GM21447 (cell line): Measurements from ENCODE around the gene PAQR4.
A peak's percentile ranks its signal among the peaks of the same experiment; 100 is the strongest.

ENCODE experiments used
- ATAC-seq: cut with Tn5 transposase; IDR thresholded peaks from one replicate; pipeline ENCODE4 v1.9.1; 2021; ENCODE audit not compliant: unreplicated experiment

PAQR4 gene

DNA sequence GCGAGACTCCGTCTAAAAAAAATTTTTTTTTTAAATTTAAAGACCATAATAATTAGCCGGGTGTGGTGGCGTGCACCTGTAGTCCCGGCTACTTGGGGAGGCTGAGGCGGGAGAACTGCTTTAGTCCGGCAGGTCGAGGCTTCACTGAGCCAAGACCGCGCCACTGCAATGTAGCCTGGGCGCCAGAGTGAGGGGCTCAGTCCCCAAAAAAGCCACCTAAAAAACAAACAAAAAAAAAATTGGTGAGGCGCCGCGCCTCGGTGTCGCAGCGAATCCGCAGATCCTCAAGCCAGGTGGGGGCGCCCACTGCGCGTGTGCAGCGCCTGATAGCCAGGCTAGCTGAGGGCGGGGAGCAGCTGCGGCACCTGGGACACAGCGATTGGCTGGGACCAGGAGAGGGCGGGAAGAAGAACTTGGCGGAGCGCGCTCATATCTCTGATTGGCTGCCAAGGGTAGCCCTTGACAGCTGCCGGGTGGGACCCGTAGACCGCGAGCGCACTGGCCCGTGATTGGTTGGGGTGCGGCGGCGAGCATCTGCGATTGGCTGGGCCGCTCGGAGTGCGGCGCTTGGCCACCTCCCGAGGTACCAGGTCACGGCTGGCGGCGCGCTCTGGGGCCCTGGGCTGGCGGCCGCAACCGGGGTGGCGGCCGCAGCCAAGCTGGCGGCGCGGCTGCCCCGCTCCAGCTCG lies 34.6 kb downstream of the PAQR4 start:
- peak; percentile 95 for ATAC-seq

DNA sequence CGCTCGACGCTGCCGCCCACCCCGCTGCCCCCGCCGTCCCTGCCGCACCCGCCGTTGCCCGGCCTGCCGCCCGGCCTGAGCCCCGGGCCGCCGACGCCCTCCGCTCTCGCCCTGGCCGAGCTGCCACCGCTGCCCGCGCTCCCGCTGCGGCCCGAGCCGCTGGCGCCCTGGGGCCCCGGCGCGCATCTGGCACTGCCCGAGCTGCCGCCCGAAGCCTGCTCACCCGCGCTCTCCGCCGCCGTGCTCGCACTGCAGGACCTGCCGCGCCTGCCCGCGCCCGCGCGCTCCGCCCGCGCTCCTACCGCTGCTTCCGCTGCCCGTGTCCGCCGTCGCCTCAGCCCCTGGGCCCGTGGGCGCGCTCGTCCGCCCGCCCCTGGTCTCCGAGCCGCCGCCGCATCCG lies 35.2 kb downstream of the PAQR4 start:
- ATAC-seq: peak; percentile 1

DNA sequence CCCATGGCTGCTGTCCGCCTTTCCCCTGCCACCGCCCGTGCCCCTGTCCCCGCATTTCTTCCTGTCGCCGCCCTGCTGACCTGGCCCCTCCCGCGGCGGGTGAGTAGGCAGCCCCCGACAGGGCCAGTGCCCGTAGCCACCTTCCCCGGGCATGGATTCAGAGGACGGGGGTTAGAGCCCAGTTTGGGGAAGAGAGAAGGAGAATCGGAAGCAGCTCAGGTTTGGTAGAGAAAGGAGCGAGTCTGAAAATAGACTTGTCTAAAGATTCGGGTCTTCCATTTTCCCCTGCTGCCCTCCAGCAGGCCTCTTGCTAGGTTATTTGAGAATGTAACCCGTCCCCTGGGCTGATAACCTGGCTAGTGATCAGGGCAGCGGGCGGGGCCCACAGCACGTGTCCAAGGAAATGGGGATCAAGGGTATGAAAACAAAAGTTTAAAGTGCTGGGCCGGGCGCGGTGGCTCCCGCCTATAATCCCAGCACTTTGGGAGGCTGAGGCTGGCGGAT lies 35.7 kb downstream of the PAQR4 start:
- no peak for ATAC-seq

DNA sequence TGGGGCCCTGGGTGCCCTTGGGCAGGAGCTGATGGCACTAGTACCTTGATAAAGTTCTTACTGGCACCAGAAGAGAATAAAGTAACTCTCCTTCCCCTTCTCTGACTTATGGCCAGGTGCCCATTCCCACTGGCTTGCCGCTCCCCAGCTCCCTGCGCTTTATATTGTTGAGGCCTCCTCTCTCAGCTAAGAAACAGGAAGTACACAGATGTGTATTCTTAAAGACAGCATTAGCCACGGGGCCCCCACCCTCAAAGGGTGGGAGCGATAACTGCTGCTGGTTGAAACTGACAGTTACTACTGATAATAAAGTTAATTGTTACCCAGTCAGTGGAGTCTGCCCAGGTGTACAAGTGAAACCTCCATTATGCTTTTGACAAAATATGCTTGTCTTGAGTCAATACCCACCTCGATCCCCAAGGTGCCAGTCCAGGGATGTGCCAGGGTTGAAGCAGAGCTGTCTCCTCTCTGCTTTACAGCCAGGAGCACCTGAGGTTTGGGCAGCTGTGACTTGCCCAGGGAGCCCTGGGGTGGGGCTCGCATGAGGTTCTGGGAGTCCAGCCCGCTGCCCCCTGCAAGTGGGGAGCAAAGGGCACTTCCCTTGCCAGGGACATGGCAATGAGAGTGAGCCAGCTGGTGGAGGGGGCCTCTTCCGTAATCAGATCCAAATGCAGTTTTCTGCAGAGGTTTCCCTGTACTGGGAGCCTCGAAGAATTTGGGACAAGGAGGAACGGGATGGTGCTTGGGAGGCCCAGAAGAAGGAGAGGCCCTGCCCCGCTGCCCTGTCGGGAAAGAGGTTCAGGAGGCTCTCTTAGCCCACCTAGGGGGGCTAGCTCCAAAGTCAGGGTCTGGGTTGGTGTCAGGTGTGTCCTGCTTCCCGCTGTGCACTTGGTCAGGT lies 38.2 kb downstream of the PAQR4 start:
- no peak for ATAC-seq

DNA sequence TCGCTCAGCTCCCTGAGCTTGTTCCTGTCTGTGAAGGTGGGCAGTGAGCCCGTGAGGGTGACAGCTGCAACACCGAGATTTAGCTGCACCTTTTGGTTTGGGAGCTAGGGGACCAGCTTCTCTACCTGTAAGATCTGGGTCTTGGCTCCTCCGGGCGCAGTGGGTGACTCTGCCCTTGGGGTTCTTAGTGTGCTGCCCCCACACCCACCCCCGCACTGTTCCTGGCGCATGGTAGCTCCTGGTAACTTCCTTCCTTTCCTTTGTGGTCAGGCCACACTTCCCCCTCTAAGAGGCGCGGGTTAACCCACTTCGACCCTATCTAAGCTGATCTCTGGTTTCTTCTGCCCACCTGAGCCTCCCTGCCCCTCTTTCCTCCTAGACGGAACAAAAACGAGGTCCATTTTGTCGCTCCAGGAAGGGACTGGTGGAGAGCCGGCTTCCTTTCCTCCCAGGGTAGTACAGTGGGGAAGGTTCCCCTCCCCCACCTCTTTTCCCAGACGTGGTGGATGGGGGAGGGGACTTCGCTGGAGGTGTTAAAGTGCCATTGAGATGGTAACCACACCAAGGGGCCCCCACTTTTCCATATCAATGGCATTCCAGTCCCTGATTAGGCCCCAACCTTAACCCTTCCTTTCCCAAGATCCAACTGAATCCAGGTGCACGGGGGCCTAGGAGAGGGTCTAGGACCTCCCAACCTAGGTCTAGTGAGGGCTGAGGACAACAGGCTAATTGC lies 39.0 kb downstream of the PAQR4 start:
- ATAC-seq: no peak

DNA sequence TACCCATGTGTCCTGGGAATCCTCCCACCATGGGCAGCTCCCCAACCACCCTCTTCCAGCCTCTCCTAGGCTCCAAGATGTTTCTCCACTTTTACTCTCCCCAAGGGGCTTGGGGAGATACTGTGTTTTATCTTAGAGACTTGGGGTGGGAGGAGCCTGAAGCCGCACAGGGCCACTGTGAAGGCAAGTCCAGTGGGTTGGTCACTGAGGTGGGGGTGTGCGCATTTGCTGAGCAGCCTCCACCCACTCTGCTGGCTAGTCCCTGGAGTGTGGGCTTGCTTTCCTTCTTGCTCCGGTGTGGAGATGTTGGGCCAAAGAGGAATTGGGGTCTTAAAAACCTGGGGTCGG lies 39.5 kb downstream of the PAQR4 start:
- ATAC-seq: no peak

DNA sequence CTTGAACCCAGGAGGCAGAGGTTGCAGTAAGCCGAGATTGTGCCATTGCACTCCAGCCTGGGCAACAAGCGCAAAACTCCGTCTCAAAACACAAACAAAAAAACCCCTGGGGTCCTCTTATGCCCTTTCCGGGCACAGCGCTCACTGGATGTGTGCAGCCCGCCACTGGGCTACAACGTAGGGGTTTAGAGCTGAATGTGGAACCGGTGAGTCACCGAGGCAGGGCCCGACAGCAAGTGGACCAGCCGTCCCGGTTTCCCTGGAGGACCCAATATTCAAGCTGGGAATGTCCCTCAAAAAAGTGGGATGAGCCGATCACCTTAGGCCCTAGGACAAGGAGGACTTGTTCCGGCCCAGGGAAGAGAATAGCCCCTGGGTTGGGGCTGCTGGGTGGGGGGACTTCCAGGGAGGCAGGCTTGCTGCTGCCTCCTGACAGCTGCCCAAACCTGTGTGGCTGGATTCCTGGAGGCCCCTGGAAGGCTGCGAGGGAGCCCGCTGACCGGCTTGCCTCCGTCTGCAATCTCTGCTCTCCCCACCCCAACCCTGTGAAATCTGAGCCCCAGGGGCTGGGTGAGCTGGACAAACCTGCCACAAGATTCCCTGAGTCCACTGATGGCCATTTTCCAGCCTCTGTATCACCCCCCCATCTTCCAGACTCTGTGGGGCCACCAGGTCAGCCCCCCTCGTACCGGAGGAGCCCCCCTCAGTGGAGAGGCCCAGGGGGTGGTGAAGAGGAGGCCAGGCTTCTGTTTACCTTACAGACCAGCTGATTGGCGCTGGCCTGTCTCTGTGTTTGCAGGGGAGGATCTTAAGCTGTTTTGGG lies 40.6 kb downstream of the PAQR4 start:
- ATAC-seq: no peak

DNA sequence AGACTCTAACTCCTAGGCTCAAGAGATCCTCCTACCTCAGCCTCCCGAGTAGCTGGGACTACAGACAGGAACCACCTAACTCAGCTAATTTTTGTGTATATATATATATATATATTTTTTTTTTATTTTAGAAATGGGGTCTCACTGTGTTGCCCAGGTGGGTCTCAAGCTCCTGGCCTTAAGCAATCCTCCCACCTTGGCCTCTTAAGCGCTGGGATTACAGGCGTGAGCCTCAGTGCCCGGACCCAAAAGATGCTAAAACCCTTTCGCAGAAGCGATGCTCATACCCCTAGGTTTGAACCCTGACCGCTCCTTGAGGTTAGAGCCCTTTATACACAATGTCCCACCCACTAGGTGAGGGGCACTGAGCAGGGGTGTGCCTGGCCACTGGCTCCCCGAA lies 41.4 kb downstream of the PAQR4 start:
- ATAC-seq: no peak

DNA sequence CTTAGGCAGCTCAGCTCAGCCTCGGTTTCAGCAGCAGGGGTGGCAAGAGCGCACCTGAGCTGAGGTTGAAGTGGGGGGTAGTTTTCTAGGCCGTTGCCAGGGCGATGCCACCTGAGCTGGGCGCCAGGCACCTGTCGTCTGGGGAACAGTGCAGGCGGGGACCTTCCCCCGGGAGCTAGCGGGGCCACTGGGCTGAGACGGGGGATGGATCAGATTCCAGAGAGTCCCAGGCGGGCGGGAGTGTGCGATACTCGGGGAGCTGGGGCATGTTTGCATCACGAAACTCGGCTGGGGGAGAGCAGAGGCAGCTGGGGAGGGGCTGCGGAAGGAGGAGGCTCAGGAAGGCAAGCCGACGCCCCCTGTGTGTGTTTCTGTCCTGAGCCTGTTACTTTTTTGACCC lies 43.1 kb downstream of the PAQR4 start:
- ATAC-seq: no peak

DNA sequence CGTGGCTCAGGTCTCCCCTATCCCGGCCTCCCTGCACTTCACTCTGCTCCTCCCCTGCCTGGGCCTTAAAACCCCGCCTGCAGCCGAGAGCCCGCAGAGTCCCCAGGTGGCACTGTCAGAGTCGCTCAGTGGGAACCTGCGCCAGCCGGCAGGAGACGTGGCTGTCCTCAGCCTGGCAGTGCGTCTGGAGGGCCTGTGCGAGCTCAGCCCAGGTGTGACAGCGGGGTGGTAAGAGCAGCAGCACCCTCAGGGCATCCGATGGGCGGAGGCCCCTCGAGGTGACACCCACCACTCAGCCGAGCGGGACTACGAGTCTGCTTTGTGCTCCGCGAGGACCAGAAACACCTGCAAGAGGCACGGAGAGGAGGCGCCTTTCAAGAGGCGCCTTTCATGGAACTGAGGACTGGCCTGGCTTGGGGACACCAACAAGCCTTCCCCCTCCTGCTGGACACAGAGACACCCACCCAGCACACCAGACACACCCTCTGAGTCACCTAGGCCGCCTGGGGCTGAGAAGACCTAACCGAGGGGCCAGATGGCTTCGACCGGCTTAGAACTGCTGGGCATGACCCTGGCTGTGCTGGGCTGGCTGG lies 43.8 kb downstream of the PAQR4 start, which contains the start of gene CLDN9:
CLDN9 (plus strand) TSS at position 96 of the 593 bp plus-strand sequence; CDS start at position 536, 440 bp downstream.
- no peak for ATAC-seq

DNA sequence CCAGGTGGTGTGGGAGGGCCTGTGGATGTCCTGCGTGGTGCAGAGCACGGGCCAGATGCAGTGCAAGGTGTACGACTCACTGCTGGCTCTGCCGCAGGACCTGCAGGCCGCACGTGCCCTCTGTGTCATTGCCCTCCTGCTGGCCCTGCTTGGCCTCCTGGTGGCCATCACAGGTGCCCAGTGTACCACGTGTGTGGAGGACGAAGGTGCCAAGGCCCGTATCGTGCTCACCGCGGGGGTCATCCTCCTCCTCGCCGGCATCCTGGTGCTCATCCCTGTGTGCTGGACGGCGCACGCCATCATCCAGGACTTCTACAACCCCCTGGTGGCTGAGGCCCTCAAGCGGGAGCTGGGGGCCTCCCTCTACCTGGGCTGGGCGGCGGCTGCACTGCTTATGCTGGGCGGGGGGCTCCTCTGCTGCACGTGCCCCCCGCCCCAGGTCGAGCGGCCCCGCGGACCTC lies 44.4 kb downstream of the PAQR4 start:
- no peak for ATAC-seq

DNA sequence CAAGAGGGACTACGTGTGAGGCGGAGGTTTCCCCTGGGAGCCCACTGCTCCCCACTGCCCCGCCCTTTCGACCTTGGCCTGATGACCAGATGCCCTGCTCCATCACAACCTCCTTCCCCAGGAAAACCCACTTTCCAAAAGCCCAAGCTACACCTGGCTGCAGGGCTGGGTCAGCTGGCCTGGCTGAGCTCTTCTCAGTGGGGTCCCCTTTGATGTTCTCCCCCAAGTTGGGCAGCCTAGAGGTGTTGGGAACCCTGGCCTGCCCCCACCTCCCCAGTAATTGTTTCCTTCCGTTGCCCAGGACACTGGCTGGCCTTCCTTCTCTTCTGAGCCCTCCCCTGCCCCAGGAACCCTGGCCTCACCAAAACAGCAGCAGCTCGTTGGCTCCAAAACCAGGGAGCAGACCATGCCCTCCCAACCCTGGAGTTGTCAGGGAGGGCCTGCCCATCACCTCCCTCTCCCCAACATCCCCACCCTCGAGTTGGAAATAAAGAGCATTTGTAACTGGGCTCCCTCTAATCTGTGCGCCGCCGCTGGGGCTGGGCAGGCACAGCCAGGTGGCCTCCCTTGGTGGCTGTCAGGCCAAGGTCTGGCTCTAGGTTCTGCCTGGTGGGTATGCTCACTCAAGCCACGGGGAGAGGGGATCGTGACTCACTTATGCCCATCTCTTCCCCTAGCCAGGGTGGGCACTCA lies 45.0 kb downstream of the PAQR4 start:
- no peak for ATAC-seq

DNA sequence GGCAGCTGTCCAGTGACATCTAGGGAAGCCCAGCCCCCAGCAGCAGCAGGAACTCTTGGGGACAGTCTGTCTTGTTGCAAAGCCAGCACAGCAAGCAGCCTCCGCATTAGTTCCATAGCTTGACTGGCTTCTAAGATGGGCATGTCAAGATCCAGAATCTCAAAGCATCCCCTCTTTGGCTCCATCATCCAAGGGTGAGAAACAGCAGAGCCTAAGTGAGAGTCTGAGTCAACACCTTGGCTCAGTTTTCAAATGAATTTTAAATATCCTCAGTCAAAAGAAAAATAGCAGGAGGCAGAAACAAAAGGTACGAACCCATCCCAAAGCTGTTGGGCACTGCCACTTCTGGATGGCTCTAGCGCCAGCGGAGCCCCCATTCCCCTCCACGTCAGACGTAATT lies 45.8 kb downstream of the PAQR4 start:
- ATAC-seq: no peak

DNA sequence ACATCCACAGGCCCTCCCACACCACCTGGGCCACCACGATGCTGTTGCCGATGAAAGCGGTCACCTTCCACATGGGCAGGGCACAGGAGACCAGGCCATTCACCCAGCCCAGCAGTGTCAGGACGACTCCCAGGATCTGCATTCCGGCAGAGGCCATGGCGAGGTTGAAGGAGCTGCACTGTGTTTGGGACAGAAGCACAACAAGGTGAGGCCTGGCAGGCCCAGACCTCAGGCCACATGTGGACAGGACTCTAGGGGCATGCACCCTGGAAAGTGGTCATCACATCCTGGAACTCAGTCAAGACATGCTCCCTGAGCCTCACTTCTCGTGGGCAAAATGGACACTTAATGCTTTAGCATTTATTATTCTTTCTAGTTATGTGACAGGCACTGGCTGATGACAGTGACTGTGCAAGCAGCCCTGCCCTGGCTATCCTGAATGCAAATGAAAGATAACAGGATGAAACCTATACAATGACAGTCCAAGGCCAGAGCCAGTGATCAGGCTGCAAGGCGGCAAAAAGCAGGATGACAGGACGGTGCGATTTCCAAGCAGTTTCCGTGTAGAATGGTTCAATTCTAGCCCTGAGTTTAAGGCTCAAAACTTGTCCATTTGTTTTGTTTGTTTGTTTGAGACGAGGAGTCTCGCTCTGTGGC lies 46.8 kb downstream of the PAQR4 start:
- ATAC-seq: no peak

DNA sequence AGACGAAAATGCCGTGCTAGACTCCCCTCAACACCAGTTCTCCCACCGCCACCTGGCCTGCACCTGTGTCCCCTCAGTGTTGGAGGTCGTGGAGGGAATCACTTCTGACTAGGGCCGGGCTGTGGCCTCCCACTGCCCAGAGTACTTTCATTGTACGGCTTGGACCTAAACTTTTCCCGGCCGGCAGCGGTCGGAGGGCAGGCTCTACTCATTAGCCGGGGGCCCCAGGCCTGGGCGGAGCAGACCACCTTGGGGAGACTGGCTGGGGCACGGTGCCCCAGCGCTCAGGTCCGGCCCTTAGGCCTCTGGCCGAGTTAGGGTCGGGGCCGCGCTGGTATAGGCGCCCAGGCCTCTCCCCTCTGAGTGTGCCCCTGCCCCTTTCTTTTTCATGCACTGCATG lies 48.2 kb downstream of the PAQR4 start:
- no peak for ATAC-seq

DNA sequence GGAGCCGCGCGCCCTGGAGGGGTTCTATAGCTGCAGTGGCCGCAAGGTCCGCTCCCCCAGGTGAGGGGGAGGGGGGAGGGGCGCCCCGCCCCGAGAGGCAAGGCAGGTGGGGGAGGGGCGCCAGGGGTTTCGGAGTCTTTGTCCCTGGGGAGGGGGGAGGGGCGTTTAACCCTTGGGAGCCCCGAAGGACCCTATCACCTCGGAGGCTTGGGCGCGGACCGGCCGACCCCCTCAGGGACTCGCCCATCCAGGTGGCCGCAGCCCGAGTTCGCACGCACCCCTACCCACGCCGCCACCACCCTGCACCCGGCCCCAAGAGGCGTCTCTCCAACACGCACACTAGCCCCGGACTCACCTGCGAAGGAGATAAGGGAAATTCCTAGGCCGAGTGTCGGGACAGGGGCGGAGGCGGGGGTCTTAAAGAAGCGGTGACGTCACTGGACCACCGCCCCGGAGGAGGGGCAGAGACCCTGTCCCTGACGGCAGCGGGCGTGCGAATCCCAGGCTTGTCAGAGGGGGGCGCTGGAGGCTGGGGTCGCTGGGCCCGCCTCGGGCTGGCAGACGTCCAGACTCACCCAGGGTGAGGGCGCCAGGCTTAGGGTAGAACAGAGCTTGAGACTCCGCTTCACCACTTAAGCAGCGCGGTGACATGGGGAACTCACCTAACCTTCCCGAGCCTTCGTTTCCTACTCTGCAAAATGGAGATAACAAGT lies 48.8 kb downstream of the PAQR4 start, which contains the start of gene CLDN6:
CLDN6 (minus strand) TSS at position 390 of the 713 bp plus-strand sequence. CDS start 2,162 bp downstream, outside the sequence.
- no peak for ATAC-seq

DNA sequence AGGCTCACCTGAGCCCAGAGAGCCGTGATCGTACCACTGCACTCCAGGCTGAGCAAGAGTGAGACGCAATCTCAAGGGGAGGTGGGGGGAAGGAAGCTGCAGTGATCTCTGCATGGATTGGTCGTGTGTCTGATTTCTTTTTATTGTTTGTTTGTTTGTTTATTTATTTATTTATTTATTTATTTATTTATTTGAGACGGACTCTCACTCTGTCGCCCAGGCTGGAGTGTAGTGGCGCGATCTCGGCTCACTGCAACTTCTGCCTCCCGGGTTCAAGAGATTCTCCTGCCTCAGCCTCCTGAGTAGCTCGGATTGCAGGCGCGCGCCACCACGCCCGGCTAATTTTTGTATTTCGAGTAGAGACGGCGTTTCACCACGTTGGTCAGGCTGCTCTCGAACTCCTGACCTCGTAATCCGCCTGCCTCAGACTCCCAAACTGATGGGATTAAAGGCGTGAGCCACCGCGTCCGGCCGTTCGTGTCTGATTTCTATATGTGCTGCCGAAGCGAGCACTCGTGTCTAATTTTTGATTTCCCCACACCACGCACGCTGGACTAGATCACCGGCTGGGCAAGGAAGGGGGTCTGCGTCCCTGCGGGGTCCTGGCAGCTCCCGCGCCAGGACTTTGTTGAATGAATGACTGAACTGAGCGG lies 50.6 kb downstream of the PAQR4 start:
- no peak for ATAC-seq

DNA sequence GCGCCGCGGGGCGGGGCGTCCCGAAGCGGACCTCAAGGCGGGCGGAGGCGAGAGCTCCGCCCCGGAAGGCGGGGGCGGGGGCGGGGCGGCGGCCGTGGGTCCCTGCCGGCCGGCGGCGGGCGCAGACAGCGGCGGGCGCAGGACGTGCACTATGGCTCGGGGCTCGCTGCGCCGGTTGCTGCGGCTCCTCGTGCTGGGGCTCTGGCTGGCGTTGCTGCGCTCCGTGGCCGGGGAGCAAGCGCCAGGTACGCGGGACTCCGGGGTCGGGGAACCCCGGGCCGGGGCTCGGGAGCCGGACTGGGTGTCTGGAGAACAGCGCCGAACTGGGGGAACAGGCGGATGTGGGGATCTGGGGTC lies 51.1 kb downstream of the PAQR4 start, which contains the start of gene TNFRSF12A:
TNFRSF12A (plus strand) TSS at position 122 of the 357 bp plus-strand sequence; CDS start at position 152, 30 bp downstream.
- no peak for ATAC-seq
